Measurements from ENCODE around the gene DUSP14. TPM values are rescaled to one million over a fixed set of nuclear protein-coding genes. Genes with fewer than 3 reads are reported as not detected.
A peak's percentile ranks its signal among the peaks of the same experiment; 100 is the strongest.

Gene DUSP14
- total and polyA plus RNA-seq, 9 donors: 6.3 to 17.1 (median 12.6) TPM

DNA sequence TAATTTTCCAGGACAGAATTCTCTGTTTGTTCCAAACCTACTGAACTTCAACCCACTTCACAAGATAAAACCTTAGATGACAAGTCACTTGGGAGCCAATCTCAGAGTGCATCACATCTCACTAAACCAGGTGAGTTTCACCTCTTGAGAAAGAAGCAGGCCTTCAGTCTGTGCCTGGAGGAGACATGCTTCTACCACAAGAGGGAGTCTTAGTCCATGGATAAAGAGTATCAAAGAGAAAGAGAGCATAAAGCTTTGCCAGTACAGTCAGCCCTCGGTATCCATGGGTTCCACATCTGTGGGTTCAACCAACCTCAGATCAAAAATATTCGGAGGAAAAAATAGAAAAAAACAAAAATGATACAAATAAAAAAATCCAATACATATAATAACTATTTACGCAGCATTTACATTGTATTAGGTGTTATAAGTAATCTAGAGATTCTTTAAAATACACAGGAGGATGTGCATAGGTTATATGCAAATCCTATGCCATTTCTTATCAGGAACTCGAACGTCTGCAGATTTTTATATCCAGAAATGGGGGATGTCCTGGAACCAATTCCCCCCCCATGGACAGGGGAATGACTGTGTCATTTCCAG, 37.7 kb downstream of the DUSP14 start:
- H3K27me3 ChIP-seq: no peaks in the 10 kb centered on the region
- TF ChIP-seq EP300 (IDR thresholded peaks at IDR 0.05): no peak
- TF ChIP-seq, protein P1, sequence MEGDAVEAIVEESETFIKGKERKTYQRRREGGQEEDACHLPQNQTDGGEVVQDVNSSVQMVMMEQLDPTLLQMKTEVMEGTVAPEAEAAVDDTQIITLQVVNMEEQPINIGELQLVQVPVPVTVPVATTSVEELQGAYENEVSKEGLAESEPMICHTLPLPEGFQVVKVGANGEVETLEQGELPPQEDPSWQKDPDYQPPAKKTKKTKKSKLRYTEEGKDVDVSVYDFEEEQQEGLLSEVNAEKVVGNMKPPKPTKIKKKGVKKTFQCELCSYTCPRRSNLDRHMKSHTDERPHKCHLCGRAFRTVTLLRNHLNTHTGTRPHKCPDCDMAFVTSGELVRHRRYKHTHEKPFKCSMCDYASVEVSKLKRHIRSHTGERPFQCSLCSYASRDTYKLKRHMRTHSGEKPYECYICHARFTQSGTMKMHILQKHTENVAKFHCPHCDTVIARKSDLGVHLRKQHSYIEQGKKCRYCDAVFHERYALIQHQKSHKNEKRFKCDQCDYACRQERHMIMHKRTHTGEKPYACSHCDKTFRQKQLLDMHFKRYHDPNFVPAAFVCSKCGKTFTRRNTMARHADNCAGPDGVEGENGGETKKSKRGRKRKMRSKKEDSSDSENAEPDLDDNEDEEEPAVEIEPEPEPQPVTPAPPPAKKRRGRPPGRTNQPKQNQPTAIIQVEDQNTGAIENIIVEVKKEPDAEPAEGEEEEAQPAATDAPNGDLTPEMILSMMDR (IDR thresholded peaks at IDR 0.05): peak in 1 of 3 donors; percentile 38
- TF ChIP-seq POLR2A (IDR thresholded peaks at IDR 0.05): no peak
- no peaks in the 10 kb centered on the region for H3K36me3 ChIP-seq
- no peak overlapping the region for H3K27ac ChIP-seq
- intact Hi-C loops (cut with DNase I): no loop called here
- DNase-seq: no peak
- no peaks in the 10 kb centered on the region for H3K9me3 ChIP-seq
- H3K4me3 ChIP-seq: no peak overlapping the region
- 49 to 53% (median 52%) methylated on average over 5 of the region's 5 CpGs for WGBS, 3 donors
- H3K4me1 ChIP-seq (ENCODE audit: insufficient read depth): no peaks in the 10 kb centered on the region

DNA sequence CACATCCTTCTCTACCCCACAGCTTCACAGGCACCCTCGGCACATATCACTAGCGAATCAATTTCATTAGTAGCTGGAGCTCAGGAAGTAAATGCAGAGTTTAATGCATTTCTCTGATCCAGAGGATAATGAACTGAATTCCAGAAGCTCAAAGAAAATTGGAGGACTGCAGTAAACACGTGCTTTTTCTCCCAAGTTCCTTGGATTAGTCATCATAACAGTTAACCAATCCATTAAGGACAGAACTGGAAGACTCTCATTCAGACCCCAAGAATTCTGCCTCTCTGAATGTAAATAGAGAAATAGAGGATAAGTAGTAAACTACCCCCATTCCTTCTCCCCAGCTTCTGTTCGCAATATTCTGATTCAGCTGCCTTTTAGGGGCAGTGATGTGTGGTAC, 40.7 kb downstream of the DUSP14 start:
- TF ChIP-seq POLR2A (IDR thresholded peaks at IDR 0.05): no peak
- TF ChIP-seq, protein P1 (IDR thresholded peaks at IDR 0.05): no peak
- TF ChIP-seq EP300 (IDR thresholded peaks at IDR 0.05): no peak
- Histone ChIP-seq H3K36me3 (no peaks in the 10 kb centered on the region), H3K4me3 (no peak overlapping the region), H3K27ac (no peak overlapping the region), H3K27me3 (no peaks in the 10 kb centered on the region), H3K4me1 (ENCODE audit: insufficient read depth) (no peaks in the 10 kb centered on the region), H3K9me3 (no peaks in the 10 kb centered on the region)
- intact Hi-C loops (cut with DNase I): no loop called here
- 83 to 85% (median 84%) methylated on average over 4 of the region's 4 CpGs for WGBS, 3 donors
- DNase-seq: no peak

DNA sequence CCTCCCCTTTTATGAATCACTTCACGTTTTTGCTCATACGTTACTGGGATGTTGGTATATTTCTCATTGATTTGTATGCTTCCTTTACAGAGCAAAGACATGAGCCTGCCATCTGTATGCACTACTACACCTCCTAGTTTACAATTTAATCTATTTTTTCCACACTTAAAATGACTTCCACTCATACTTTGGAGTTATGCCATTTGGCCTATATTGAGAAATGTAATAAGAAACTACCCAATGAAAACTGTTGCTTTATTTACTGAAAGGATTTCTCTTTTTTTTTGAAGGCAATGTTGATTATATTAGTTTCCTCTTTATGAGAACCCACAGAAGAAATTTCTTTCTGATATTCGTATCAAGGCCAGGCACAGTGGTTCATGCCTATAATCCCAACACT, 43.1 kb downstream of the DUSP14 start:
- Histone ChIP-seq H3K36me3 (no peaks in the 10 kb centered on the region), H3K4me3 (no peak overlapping the region), H3K9me3 (no peaks in the 10 kb centered on the region), H3K27me3 (no peaks in the 10 kb centered on the region), H3K27ac (no peak overlapping the region), H3K4me1 (ENCODE audit: insufficient read depth) (no peaks in the 10 kb centered on the region)
- intact Hi-C loops (cut with DNase I): no loop called here
- 79 to 86% (median 84%) methylated on average over 3 of the region's 3 CpGs for WGBS, 3 donors
- DNase-seq: no peak
- TF ChIP-seq, protein P1 (IDR thresholded peaks at IDR 0.05): no peak
- TF ChIP-seq EP300 (IDR thresholded peaks at IDR 0.05) (no peak), POLR2A (IDR thresholded peaks at IDR 0.05) (no peak)

DNA sequence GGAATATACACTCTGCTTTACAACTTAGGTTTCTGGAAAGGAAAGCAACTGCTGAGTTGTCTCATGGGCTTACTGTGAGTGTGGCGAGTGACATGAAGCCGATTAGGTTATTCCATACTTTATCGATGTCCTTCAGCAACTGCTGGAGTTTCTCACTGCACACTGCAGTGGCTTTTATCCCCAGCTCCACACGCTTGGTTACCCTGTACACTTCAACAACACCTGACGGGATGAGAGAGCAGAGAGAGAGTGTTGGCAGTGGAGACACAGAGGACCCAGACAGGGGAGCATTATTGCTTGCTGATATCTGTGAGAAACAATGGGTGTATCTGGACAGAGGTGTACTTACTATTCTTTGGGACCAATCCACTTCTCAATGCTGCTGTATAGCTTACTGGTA, 46.2 kb downstream of the DUSP14 start:
- no peaks in the 10 kb centered on the region for H3K4me1 ChIP-seq (ENCODE audit: insufficient read depth)

More for the DNA sequence above, 46.2 kb downstream of the DUSP14 start:
- H3K4me3 ChIP-seq: no peak overlapping the region
- 86 to 93% (median 87%) methylated on average over 5 of the region's 5 CpGs for WGBS, 3 donors
- H3K9me3 ChIP-seq: no peaks in the 10 kb centered on the region
- intact Hi-C loops (cut with DNase I): no loop called here
- no peaks in the 10 kb centered on the region for H3K36me3 ChIP-seq
- H3K27me3 ChIP-seq: no peaks in the 10 kb centered on the region
- TF ChIP-seq, protein P1 (IDR thresholded peaks at IDR 0.05): no peak
- TF ChIP-seq POLR2A (IDR thresholded peaks at IDR 0.05): no peak
- TF ChIP-seq EP300 (IDR thresholded peaks at IDR 0.05): no peak
- no peak overlapping the region for H3K27ac ChIP-seq
- DNase-seq: no peak
